HG03460 (cell line): ENCODE measurements around the gene ANKAR.
"Not testable (repeated sequence)": the region's sequence is repeated elsewhere in the genome, so short reads cannot be mapped to it uniquely, and the experiment has no call there.

Experiments
- ATAC-seq: cut with Tn5 transposase; IDR thresholded peaks from one replicate; pipeline ENCODE4 v1.9.1; 2021; ENCODE audit not compliant: unreplicated experiment

Gene ANKAR

GRCh38 chr2:189674374-189675112 is at the start of gene ANKAR:
TSS of gene ANKAR (plus strand) at chr2:189674670. CDS start at chr2:189676491, 1,821 bp downstream.
- peak; percentile 95 for ATAC-seq

DNA sequence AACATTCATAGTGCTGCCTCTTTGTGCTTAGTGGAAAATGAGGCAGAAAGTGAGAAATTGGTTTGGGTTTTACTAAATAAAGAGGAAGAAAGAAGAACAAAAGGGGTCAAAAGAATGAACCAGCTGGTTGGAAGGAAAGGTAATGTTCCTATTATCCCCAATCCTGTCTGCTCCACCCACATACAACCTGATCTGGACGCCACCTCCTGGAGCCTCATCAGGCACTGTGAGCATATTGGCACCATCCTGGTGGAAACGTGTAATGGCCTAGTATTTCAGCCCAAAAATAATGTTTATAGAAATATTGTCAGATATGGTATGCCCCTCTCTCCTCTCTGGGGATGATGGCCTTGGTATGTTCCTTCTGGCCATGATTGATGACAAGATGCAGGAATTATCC is 48.8 kb upstream of the ANKAR start:
- ATAC-seq = no peak

DNA sequence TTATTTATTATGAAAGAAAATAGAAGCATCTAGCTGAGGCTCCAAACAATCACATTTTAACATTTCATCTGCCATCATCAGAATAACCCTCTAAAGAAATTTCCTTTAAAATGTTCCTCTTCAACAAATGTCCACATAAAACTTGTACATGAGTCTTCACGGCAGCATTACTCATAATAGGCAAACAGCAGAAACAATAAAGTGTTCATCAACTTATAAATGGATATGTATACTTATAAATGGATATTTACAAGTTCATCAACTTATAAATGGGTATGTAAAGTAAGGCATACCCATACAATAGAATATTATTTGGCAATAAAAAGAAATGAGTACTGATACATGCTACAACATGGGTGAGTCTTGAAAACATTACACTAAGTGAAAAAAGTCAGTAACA is 46.7 kb upstream of the ANKAR start:
- ATAC-seq = no peak

DNA sequence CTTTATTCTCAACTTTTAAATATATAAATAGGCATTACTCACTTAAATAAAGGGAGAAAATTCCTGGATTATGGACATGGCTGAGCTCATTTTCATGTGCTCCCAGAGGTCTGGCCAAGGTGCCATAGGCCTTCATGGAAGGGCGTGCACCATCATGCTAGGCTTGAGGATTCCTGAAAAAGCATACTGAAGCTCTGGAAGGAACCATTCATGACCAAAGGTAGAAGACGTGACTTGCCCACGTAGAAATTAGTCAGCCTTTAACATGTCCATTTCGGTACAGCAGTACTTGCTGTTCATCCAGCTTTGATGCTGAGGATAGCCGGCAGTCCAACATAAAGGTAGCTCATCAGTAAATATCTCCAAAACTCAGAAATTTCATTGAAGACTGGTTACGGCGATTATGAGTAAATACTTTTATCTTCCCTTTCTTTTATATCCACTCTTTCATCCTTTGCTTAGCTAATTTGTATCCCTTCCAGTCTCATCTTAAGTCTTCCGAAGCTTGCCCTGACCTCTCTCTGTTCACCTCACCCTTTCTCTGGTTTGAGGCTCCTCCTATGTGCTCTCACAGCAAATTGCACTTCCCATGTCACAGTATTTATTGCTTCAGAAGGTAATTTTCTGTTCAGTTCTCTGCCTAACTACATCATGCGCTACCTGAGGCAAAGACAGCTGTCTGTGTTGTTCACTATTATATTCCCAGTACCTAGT is 45.5 kb upstream of the ANKAR start:
- no peak for ATAC-seq

DNA sequence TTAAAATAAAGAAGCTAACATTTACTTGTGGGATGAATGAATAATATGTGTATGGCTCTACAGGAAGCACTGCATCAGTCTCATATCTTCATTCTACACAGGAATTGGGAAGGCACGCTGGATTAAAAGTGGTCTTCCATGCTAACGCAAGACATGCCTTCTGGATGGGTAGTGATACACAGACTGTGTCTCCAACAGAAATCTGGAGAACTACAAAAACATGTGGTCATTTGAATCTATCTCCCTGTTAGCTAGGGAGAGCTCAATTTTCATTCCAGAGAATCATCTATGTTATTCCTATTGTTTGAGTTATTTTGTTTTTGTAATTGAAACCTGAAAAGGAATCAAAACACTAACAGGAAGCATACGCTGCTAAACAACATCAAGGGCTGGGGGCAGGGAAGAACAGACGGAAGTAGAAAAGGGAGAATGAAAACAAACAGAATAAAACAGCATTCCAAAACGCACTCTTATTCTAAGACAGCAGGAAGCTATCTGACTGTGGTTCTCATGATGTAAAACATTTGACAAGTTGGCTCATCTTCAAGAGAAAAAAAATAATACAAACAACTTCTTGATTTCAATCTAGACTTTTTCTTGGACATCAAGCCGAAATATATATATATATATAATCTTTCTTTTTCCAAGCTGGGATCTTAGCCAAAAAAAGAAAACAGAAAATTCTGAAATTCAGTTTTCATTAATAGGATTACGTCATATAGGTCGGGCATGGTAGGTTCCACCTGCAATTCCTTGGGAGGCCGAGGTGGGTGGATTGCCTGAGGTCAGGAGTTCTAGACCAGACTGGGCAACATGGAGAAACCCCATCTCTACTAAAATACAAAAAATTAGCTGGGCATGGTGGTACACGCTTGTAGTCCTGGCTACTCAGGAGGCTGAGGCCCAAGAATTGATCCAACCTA is 44.7 kb upstream of the ANKAR start:
- ATAC-seq = no peak

DNA sequence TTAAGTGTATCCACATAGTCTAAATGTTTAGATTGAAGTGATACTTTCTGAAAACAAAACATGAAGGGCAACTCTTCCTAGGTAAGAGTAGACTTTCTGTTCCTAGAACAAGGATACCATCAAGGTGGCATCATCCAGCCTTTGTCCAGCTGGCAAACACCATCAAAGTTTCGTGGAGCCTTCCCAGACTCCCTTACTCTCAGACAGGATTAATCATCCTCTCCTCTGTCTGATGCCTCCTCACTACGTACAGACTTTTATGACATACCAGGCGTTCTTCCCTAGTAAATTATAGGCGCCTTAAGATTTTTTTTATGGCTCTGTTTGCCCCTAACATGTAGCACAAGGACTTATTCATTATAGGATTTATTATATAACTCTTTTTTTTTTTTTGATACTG is 42.6 kb upstream of the ANKAR start:
- ATAC-seq = no peak

DNA sequence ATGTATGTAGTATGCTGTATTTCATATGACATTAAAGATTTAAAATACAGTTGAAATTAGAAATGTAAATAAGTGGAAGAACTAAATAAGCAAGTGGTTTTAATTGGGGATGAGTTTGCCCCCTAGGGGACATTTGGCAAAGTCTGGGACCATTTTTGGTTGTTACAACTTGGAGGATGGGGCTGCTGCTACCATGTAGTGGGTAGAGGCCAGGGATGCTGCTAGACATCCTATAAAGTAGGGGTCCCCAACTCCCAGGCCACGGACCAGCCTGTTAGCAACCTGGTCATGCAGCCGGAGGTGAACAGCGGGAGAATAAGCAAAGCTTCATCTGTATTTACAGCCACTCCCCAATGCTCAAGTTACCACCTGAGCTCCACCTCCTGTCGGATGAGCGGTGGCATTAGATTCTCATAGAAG is 41.1 kb upstream of the ANKAR start:
- ATAC-seq = no peak

- ATAC-seq = no peak
These were observed 39.1 kb upstream of the ANKAR start for GRCh38 chr2:189635353-189635752.

DNA sequence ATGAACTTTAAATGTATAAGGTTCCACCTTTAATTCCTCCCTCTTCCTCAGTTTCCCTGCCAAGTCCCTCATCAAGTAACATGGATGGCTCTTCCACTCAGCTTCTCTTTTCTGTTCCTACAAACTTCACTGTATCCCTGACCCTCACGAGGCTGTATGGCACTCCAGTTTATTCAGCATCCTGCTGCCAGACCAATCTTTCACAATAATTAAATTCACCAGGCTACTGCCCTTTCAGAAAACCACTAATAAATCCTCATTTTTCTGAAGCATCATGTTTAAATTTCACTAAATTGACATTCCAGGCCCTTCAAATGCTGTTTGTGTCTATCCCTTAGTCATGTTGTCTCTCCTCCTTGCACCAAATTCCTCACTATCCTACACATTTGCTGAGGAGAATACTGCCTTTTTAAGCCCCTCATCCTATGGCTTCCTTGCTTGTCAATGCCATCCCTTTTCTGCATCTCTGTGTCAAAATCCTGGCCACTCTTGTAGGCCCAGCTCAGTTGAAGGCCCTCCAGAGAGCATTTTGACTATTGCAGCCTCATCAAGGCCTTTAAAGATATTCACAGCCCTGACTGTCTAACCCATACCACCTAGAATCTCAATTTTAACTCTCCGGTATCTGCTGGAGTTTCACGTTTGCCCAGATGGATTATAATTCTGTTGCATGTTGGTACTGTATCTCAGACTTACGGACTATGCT is 36.0 kb upstream of the ANKAR start:
- ATAC-seq = no peak

- no peak for ATAC-seq
These were observed 35.4 kb upstream of the ANKAR start for GRCh38 chr2:189639007-189639609.

- no peak for ATAC-seq
These were observed 33.5 kb upstream of the ANKAR start for GRCh38 chr2:189641002-189641401.

DNA sequence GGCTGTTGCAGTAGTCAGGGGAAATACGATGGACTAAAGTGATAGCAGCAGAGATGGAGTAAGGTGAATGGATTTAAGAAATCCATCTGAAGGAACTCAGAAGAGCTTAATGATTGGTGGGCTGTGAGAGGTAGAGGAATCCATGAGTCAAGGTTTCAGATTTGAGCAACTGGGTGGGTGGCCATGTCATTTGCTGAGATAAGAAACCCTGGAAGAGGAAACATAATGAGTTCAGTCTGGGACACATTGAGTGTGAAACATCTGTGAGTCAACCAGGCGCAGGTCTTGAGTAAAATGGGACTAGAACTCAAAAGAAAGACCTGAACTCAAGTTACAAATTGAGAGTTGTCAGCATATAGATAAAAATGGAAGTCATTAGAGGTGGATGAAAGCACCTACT is 32.9 kb upstream of the ANKAR start:
- no peak for ATAC-seq

DNA sequence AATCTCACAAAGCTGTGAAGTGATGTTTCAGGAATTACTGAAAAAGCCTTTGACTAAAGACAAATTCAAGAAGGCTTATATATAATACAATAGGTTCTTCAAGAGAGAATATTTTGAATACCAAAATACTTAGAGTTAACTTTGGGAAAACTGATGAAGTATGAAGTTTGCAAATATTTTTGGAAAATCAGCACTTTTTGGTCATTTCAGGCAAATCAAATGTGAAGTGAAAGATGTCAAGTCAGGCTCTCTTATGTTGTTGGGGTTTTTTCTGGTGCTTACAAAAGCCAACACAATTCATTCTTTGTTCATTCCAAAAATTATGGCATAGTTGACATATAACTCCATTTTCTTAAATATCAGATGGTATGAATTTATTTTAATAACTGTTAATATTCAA is 27.9 kb upstream of the ANKAR start:
- no peak for ATAC-seq

DNA sequence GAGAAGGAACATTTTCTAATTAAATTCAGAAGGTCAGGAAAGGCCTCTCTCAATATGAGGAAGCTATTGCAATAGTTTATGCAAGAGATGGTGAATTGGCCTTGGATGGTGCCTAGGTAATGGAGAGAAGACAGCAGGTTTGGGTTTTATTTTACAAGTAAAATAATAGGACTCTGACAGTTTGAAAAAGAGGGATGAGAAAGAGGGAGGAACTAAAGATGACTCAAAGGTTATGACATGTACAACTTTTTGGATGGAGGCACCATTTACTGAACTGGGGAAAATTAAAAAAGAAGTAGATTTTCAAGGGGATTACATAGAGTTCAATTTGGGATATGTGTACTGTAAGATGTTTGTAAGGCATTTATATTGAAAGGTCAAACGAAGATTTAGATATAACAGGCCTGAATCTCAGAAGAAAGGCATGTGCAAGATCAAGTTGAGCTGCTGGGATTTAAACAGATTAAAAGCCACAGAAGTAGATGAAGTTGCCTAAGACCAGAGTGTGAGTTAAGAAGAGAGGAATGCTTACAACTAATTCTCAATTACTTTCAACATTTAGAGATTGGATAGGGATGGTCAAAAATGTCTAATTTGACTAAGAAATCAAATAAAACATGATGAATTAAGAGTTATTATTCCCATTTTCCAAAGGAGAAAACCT is 25.5 kb upstream of the ANKAR start:
- no peak for ATAC-seq

DNA sequence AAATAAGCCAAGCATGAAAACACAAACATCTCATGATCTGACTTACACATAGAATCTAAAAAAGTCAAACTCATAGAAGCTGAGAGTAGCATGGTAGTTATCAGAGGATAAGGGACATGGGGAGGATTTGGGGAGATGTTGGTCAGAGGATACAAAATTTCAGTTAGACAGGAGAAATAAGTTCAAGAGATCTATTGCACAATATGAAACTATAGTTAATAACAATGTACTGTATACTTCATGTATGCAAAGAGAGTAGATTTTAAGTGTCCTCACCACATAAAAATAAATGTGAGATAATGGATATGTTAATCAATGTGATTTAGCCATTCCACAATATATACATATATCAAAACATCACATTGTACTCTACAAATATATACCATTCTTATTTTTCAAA is 23.2 kb upstream of the ANKAR start:
- ATAC-seq = no peak

- ATAC-seq = not testable (repeated sequence)
These were observed 21.0 kb upstream of the ANKAR start for GRCh38 chr2:189653464-189653863.

DNA sequence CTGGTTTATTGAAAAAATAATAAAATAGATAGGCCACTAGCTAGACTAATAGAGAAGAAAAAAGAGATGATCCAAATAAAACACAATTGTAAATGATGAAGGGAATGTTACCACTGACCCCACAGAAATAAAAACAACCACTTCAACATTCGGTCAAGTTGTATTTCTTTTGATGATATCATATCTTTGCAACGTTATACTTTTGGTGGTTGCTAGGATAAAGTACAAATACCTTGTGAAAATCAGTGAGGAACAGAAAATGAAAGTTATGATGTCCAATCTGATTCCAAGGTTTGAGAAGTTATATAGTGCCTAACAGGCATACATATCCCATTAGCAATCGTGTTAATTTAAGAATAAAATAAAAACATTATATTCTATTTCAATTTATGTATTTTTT is 19.8 kb upstream of the ANKAR start:
- ATAC-seq = no peak

GRCh38 chr2:189657867-189658266 is 16.6 kb upstream of the ANKAR start:
- ATAC-seq = peak; percentile 38

DNA sequence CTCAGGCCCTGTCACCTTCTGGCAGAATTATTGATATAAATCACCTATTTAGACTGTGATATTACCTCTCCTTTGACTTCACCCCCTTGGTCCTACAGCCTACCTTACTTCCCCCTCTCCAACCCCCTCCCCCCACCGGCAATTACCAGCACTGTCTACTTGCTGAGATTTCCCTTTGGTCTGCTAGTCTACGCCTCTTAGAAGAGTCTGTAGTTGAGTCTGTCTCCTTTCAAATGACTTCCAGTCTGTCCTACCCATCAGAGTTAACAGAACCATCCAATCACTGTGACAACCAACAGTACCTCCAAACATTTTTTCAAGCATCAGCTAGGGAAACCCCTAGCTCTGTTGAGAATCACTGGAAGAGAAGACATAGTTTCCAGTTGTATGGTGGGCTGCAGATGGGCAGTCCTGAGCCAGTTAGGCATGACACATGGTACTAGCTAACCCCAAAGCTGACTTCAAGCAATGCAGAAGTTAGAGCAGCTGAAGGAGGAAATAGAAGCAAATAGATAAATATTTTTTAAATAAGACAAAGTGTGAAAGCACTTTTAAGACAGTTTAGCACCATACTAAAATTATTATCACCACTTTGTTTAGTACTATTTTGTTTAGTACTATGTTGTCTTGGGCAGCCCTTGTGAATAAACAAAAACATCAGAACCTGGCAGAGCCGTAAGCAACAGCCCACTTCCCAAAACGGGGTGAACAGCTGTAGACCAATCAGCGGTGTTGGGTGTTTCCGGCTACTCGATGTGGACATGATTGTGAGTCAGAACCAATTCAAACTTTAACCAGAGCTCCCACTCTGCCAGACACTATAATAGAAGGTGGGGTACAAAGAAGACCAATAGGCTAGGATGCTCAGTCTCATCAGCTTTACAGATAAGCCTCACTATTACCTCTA is 15.9 kb upstream of the ANKAR start:
- no peak for ATAC-seq
